ENCODE measurements around the gene APC2.

- TF ChIP-seq CTCF (IDR thresholded peaks at IDR 0.05) (no peak), POLR2A (IDR thresholded peaks at IDR 0.05) (no peak)
These were observed 14.4 kb upstream of the APC2 start for GRCh38 chr19:1435378-1435989.

Measured in lower leg skin (tissue), 3 donors.